ENCODE measurements around the gene GDNF.

DNA sequence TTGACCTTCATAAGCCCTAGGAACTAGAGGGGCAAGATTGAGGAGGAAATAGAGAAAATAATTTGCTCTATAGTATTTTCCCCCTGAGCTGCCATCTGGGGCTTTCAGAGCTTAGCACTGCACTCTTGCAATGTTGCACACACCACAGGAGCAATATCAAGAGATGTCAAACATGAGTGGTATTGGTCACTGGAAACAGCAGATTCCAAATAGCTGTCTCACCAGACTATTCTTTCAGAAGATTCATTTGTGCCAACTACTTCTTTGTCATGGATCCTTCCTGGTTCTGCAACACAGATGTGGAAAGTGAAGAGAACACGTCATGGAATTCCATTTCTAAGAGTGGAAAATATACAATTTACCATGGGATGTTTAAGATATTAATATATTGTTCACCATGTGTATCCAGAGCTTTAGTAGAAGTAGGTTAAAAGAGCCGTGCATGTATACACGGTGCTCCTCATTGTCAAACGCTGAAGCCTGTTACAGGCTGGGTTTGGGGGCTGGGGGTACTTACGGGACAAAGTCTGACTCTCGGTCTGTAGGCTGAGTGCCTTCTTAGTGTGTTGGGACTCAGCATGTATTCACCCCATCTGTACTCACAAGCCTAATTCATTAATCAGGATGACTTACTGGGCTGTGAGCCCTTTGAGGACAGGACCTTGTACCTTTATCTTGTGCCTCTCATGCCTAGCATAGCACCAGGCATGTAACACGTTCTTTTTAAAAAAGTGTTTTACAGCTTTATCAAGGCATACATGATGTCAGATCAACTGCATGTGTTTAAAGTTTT is 31.4 kb upstream of the GDNF start:
- TF ChIP-seq, protein P1, sequence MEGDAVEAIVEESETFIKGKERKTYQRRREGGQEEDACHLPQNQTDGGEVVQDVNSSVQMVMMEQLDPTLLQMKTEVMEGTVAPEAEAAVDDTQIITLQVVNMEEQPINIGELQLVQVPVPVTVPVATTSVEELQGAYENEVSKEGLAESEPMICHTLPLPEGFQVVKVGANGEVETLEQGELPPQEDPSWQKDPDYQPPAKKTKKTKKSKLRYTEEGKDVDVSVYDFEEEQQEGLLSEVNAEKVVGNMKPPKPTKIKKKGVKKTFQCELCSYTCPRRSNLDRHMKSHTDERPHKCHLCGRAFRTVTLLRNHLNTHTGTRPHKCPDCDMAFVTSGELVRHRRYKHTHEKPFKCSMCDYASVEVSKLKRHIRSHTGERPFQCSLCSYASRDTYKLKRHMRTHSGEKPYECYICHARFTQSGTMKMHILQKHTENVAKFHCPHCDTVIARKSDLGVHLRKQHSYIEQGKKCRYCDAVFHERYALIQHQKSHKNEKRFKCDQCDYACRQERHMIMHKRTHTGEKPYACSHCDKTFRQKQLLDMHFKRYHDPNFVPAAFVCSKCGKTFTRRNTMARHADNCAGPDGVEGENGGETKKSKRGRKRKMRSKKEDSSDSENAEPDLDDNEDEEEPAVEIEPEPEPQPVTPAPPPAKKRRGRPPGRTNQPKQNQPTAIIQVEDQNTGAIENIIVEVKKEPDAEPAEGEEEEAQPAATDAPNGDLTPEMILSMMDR (conservative IDR thresholded peaks at IDR 0.05 in 1 of 2, IDR thresholded peaks at IDR 0.05 in 1 of 2; ENCODE audit: low read depth in 1 of 2, low read length in 2 of 2): no peak
- TF ChIP-seq EZH2 (IDR thresholded peaks at IDR 0.05; ENCODE audit: low read length, missing control alignments): no peak

Data from fibroblast of lung (primary cell).